GM12878 (cell line): ENCODE data around the gene TRABD. TPM values are rescaled to one million over a fixed set of nuclear protein-coding genes. Genes with fewer than 3 reads are reported as not detected.

Experiments
- ATAC-seq: fragments of 200-7000 bp; cut with Tn5 transposase; 3 replicates; pipeline ENCODE4 v1.9.1; 2020; ENCODE audit warnings: mild to moderate bottlenecking, moderate library complexity
- BruUV-seq: library from RNA; stranded (reverse); fragments of 400-500 nt; replicated peaks from 2 replicates; lab custom pipeline; 2021; lab: Mats Ljungman, UMichigan
- CTCF ChIA-PET: fragments of 300-600 bp; sonication (Branson Sonifier 250); formaldehyde crosslinking; extraction: SDS; loops from one replicate; lab custom pipeline; 2021; ENCODE audit warnings: inconsistent platforms; lab: Yijun Ruan, JAX
- POLR2A ChIA-PET: fragments of 350-600 bp; formaldehyde crosslinking; extraction: SDS; loops from one replicate; lab custom pipeline; 2021; ENCODE audit warnings: inconsistent platforms; lab: Charles Lee
- RAD21 ChIA-PET: fragments of 300-600 bp; sonication (Branson Sonifier 250); formaldehyde crosslinking; loops from one replicate; lab custom pipeline; 2023; ENCODE audit warnings: antibody characterized with exemption; ENCODE audit not compliant: unreplicated experiment; lab: Charles Lee
- SMC1A ChIA-PET: fragments of 300-600 bp; sonication (Branson Sonifier 250); formaldehyde crosslinking; loops from one replicate; lab custom pipeline; 2023; ENCODE audit not compliant: unreplicated experiment, uncharacterized antibody; lab: Charles Lee
- DNase-seq: peaks from one replicate; pipeline ENCODE4 v3.0.0-alpha.2; 2011; ENCODE audit warnings: low read depth, low spot score
- FAIRE-seq: peaks from 3 replicates; lab custom pipeline; 2011; peaks lifted over from hg19 to GRCh38; lab: Jason Lieb, UNC
- H2AFZ ChIP-seq: 2 replicates; pipeline ENCODE4 v1.6.0; 2011; ENCODE audit warnings: low read depth, low read length, control low read depth; ENCODE audit not compliant: control insufficient read depth
- H3K27ac ChIP-seq: 2 replicates; pipeline ENCODE4 v1.5.1; 2011; ENCODE audit warnings: control low read depth; ENCODE audit not compliant: control insufficient read depth, insufficient read depth
- H3K27me3 ChIP-seq, 2 experiments: replicated peaks in 1 of 2; 2 replicates each; pipeline versions ENCODE4 v1.6.0 to v1.6.1; 2011; ENCODE audit warnings: low read length in 1 of 2; ENCODE audit not compliant: control insufficient read depth in 2 of 2, insufficient read depth in 2 of 2
- H3K36me3 ChIP-seq, 2 experiments: 2 replicates each; pipeline ENCODE4 v1.5.1; 2011; ENCODE audit warnings: low read length in 1 of 2; ENCODE audit not compliant: control insufficient read depth in 2 of 2, insufficient read depth in 2 of 2
- H3K4me1 ChIP-seq: 2 replicates; pipeline ENCODE4 v1.6.1; 2011; ENCODE audit warnings: mild to moderate bottlenecking, low read length, moderate library complexity, mixed read lengths; ENCODE audit not compliant: control insufficient read depth, insufficient read depth
- H3K4me2 ChIP-seq: 2 replicates; pipeline ENCODE4 v1.6.0; 2011; ENCODE audit warnings: control low read depth; ENCODE audit not compliant: control insufficient read depth, insufficient read depth
- H3K4me3 ChIP-seq: fragments of 200-600 bp; sonication (generic); 2 replicates; pipeline ENCODE4 v1.5.1; 2016
- H3K79me2 ChIP-seq: 2 replicates; pipeline ENCODE4 v1.6.0; 2011; ENCODE audit warnings: low read length; ENCODE audit not compliant: control insufficient read depth, insufficient read depth
- H3K9ac ChIP-seq: 2 replicates; pipeline ENCODE4 v1.8.0; 2011; ENCODE audit warnings: low read length, control low read depth, mixed read lengths; ENCODE audit not compliant: control insufficient read depth, insufficient read depth
- H3K9me3 ChIP-seq: replicated peaks from 3 replicates; pipeline ENCODE4 v1.5.1; 2011; ENCODE audit warnings: mild to moderate bottlenecking, low read length; ENCODE audit not compliant: control insufficient read depth, insufficient read depth
- H4K20me1 ChIP-seq: 2 replicates; pipeline ENCODE4 v1.6.0; 2011; ENCODE audit not compliant: control insufficient read depth, insufficient read depth
- BCLAF1 ChIP-seq: fragments of 450-650 bp; IDR thresholded peaks from 2 replicates; pipeline ENCODE4 v1.6.1; 2017; ENCODE audit warnings: antibody characterized with exemption, mild to moderate bottlenecking, moderate library complexity
- BRCA1 ChIP-seq: IDR thresholded peaks from 2 replicates; pipeline ENCODE4 v1.6.1; 2011; ENCODE audit warnings: low read depth, low read length, improper control_type of control experiment
- FOS ChIP-seq: IDR thresholded peaks from 3 replicates; pipeline ENCODE4 v1.6.1; 2011; ENCODE audit warnings: borderline replicate concordance; ENCODE audit not compliant: insufficient read length; ENCODE audit errors: extremely low read depth
- FOXK2 ChIP-seq: fragments of 450-650 bp; IDR thresholded peaks from 2 replicates; pipeline ENCODE4 v1.6.1; 2017; ENCODE audit warnings: mild to moderate bottlenecking, moderate library complexity
- HDAC6 ChIP-seq: fragments of 200-600 bp; sonication (generic); IDR thresholded peaks from one replicate; pipeline ENCODE4 v1.8.0; 2017; ENCODE audit warnings: antibody characterized with exemption; ENCODE audit not compliant: unreplicated experiment
- IKZF1 ChIP-seq: fragments of 450-650 bp; conservative IDR thresholded peaks from 2 replicates; pipeline ENCODE4 v1.6.1; 2017; ENCODE audit warnings: antibody characterized with exemption, mild to moderate bottlenecking
- IKZF2 ChIP-seq, 2 experiments: fragments of 450-650 bp; IDR thresholded peaks; 2 replicates each; pipeline ENCODE4 v1.6.1; 2017; ENCODE audit warnings: mild to moderate bottlenecking in 2 of 2, moderate library complexity in 2 of 2
- JUNB ChIP-seq: IDR thresholded peaks from 2 replicates; pipeline ENCODE4 v1.6.1; 2016; ENCODE audit warnings: antibody characterized with exemption, mild to moderate bottlenecking
- KAT2A ChIP-seq: conservative IDR thresholded peaks from 2 replicates; pipeline ENCODE4 v1.6.1; 2011; ENCODE audit warnings: low read depth, low read length; ENCODE audit not compliant: control insufficient read depth
- PAX5 ChIP-seq: IDR thresholded peaks from 2 replicates; pipeline ENCODE4 v1.6.1; 2011; ENCODE audit warnings: low read depth, low read length, borderline replicate concordance
- PML ChIP-seq: IDR thresholded peaks from 2 replicates; pipeline ENCODE4 v1.6.1; 2012; ENCODE audit warnings: low read length, inconsistent platforms
- RAD21 ChIP-seq: IDR thresholded peaks from 2 replicates; pipeline ENCODE4 v1.6.1; 2011; ENCODE audit warnings: mild to moderate bottlenecking, low read depth, low read length, moderate library complexity; ENCODE audit not compliant: insufficient read depth
- RELA ChIP-seq: fragments of 450-650 bp; IDR thresholded peaks from 2 replicates; pipeline ENCODE4 v1.8.0; 2014; ENCODE audit warnings: borderline replicate concordance; ENCODE audit not compliant: partially characterized antibody
- TCF12 ChIP-seq: IDR thresholded peaks from 2 replicates; pipeline ENCODE4 v1.6.1; 2011; ENCODE audit warnings: low read depth, mild to moderate bottlenecking, low read length
- TCF7 ChIP-seq: IDR thresholded peaks from 2 replicates; pipeline ENCODE4 v1.6.1; 2014; ENCODE audit warnings: antibody characterized with exemption, borderline replicate concordance
- YBX1 ChIP-seq: fragments of 450-650 bp; IDR thresholded peaks from 2 replicates; pipeline ENCODE4 v1.6.1; 2016; ENCODE audit warnings: antibody characterized with exemption
- WGBS: methylation state at CpG from one replicate; pipeline ENCODE4 v1.1.6; 2016; ENCODE audit warnings: low lambda C conversion rate; ENCODE audit not compliant: insufficient replicate concordance, insufficient coverage; ENCODE audit errors: missing lambda C conversion rate; 5-methylcytosine and 5-hydroxymethylcytosine counted together
- in situ Hi-C: fragments of 300-500 bp; cut with MboI; formaldehyde crosslinking; loops from 9 replicates; pipeline ENCODE4 v1.14.3; 2018; ENCODE audit warnings: mixed read lengths
- intact Hi-C: fragments of 100-400 bp; cut with micrococcal nuclease; formaldehyde crosslinking; loops from one replicate; pipeline ENCODE4 v1.14.2; 2022; ENCODE audit not compliant: unreplicated experiment
- polyA plus RNA-seq, 11 experiments: library from polyadenylated mRNA; depleted of rRNA in 4 of 11; unstranded in 6 of 11; stranded (reverse) in 5 of 11; fragments of >200 nt; fragmentation: Nextera tagmentation in 4 of 11; fragmentation: Illumina TruSeq in 1 of 11; extraction: Ambion mirVana in 4 of 11; extraction: Trizol in 1 of 11; gene quantifications; 1 replicate in 1 of 11; 2 replicates in 10 of 11; pipeline versions ENCODE4 v1.2.1 to v1.2.3, GENCODE V29; 2011 to 2016; ENCODE audit warnings: inconsistent platforms in 2 of 11, missing spikeins in 2 of 11, low read depth in 1 of 11
- total RNA-seq, 4 experiments: library from RNA; depleted of rRNA in 3 of 4; stranded (reverse); fragments of >200 nt in 3 of 4; fragmentation: Illumina TruSeq in 1 of 4; extraction: Trizol in 1 of 4; gene quantifications; 2 replicates each; pipeline versions ENCODE4 v1.2.1 to v1.2.3, GENCODE V29; 2013 to 2021
- TF ChIP-seq, protein P1 (sequence below): IDR thresholded peaks from 2 replicates; pipeline ENCODE4 v1.6.1; 2012; ENCODE audit warnings: low read depth, low read length, improper control_type of control experiment

TRABD gene
- total and polyA plus RNA-seq, 10 of the 15 experiments (the other 5 are each of a cell fraction or from before 2014, with no cell fraction given): 0.43 to 116 (median 58.1) TPM

DNA sequence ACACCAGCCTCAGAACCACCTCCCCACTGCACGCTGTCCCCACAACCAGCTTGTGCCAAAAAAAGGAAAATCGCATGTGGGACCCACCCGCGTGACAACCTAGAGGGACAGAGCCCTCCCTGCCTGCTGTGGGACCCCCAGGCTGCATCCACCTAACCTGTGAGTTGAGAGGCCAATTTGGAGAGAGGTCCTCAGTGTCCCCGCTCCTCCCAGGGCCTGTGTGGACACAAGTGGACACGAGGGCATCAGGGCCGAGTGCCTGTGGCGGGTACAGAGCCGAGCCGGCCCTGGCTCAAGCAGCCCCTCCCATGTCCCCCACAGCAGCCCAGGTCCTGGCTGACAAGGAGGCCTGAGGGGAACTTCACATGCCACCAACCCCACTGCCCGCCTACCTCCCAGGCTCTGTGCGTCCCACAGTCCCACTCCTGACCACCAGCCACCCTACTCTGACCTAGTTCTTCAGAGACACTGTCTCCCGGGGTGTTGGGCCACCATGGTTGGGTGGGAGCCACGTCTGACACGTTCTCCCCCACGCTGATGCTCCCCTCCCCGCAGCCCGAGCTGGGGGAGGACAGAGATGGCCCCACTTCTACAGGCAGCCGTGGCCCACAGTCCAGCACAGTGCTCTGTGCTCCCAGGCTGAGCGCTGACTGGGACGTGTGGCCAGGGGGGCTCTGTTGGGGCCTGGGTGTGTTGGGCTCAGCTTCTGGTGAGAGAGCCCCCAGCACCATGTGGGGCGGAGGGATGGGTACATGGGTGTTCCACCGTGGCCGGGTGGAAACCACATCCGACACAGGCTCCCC lies 34.3 kb downstream of the TRABD start:
- ChIA-PET SMC1A (no interaction called here), CTCF (no interaction called here), RAD21 (no interaction called here), POLR2A (no interaction called here)
- no peak overlapping the region for H3K9ac ChIP-seq
- FAIRE-seq (no peak), DNase-seq (no peak), ATAC-seq (no peak)
- H3K27ac ChIP-seq: no peak overlapping the region
- no peaks in the 10 kb centered on the region for H3K4me1 ChIP-seq
- intact Hi-C loops: no loop called here
- no peaks in the 10 kb centered on the region for H4K20me1 ChIP-seq
- BruUV-seq: no TSS peak
- H3K36me3 ChIP-seq: peaks cover 19 to 65% of the 10 kb centered on the region in 2 experiments; a peak in 3 of 4 replicates
- H3K4me3 ChIP-seq: no peak overlapping the region
- H2AFZ ChIP-seq: no peak overlapping the region
- H3K79me2 ChIP-seq: no peaks in the 10 kb centered on the region; the same call in 1 of the 2 replicates
- in situ Hi-C loops: no loop called here
- H3K27me3 ChIP-seq: no peaks in the 10 kb centered on the region
- WGBS: 94% methylated on average over 25 of the region's 25 CpGs
- TF ChIP-seq HDAC6 (no peak), RAD21 (no peak), RELA (no peak), IKZF2 (IDR thresholded peaks at IDR 0.05) (no peak), JUNB (no peak), BCLAF1 (no peak), BRCA1 (no peak), TCF12 (no peak), YBX1 (no peak), FOXK2 (no peak), PML (no peak), KAT2A (no peak), PAX5 (no peak), IKZF1 (no peak), FOS (no peak), TCF7 (no peak)
- TF ChIP-seq, protein P1, sequence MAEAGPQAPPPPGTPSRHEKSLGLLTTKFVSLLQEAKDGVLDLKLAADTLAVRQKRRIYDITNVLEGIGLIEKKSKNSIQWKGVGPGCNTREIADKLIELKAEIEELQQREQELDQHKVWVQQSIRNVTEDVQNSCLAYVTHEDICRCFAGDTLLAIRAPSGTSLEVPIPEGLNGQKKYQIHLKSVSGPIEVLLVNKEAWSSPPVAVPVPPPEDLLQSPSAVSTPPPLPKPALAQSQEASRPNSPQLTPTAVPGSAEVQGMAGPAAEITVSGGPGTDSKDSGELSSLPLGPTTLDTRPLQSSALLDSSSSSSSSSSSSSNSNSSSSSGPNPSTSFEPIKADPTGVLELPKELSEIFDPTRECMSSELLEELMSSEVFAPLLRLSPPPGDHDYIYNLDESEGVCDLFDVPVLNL: no peak
- no peak overlapping the region for H3K4me2 ChIP-seq
- no peaks in the 10 kb centered on the region for H3K9me3 ChIP-seq
